Panc1 (cell line): ENCODE measurements around the gene PDE6A. TPM values are rescaled to one million over a fixed set of nuclear protein-coding genes. Genes with fewer than 3 reads are reported as not detected.

Experiments
- ATAC-seq: fragments of 200-7000 bp; cut with Tn5 transposase; 2 replicates; pipeline ENCODE4 v1.9.1; 2020; ENCODE audit warnings: mild to moderate bottlenecking, moderate library complexity
- BruUV-seq: library from RNA; stranded (reverse); fragments of 400-500 nt; replicated peaks from 2 replicates; lab custom pipeline; 2021; lab: Mats Ljungman, UMichigan
- CTCF ChIA-PET: fragments of 300-600 bp; sonication (Branson Sonifier 250); formaldehyde crosslinking; loops from one replicate; lab custom pipeline; 2022; ENCODE audit warnings: antibody characterized with exemption; lab: Charles Lee
- POLR2A ChIA-PET: fragments of 300-600 bp; sonication (Branson Sonifier 250); formaldehyde crosslinking; loops from one replicate; lab custom pipeline; 2022; ENCODE audit warnings: antibody characterized with exemption; lab: Charles Lee
- DNase-seq: peaks from one replicate; pipeline ENCODE4 v3.0.0-alpha.2; 2010; ENCODE audit warnings: low read depth, low spot score
- H3K27ac ChIP-seq: 2 replicates; pipeline ENCODE4 v1.5.1; 2011; ENCODE audit warnings: mild to moderate bottlenecking, low read length, inconsistent platforms
- H3K27me3 ChIP-seq: fragments of 200-500 bp; sonication (Bioruptor generic); 2 replicates; pipeline ENCODE4 v1.6.0; 2014; ENCODE audit warnings: low read length, inconsistent platforms; ENCODE audit not compliant: control insufficient read depth, insufficient read depth
- H3K36me3 ChIP-seq: fragments of 200-500 bp; sonication (Bioruptor generic); 2 replicates; pipeline ENCODE4 v1.5.1; 2014; ENCODE audit warnings: inconsistent platforms, mild to moderate bottlenecking, low read length, moderate library complexity; ENCODE audit not compliant: control insufficient read depth, insufficient read depth
- H3K4me1 ChIP-seq: 2 replicates; pipeline ENCODE4 v1.5.1; 2011; ENCODE audit warnings: inconsistent platforms, mild to moderate bottlenecking, low read length, moderate library complexity; ENCODE audit not compliant: control insufficient read depth, insufficient read depth
- H3K4me3 ChIP-seq, 2 experiments: 2 replicates each; pipeline ENCODE4 v1.5.1; 2011 to 2012; ENCODE audit warnings: low read depth in 2 of 2, low read length in 2 of 2, mild to moderate bottlenecking in 2 of 2, inconsistent platforms in 1 of 2, moderate library complexity in 1 of 2
- H3K9me3 ChIP-seq: fragments of 200-500 bp; sonication (Bioruptor generic); 2 replicates; pipeline ENCODE4 v1.5.1; 2014; ENCODE audit warnings: low read depth, mild to moderate bottlenecking, inconsistent platforms, low read length, moderate library complexity; ENCODE audit not compliant: control insufficient read depth, insufficient read depth
- POLR2AphosphoS5 ChIP-seq: IDR thresholded peaks from 2 replicates; pipeline ENCODE4 v1.6.1; 2012; ENCODE audit warnings: mild to moderate bottlenecking, low read depth, low read length, moderate library complexity
- REST ChIP-seq, 2 experiments: IDR thresholded peaks; 2 replicates each; pipeline ENCODE4 v1.6.1; 2011 to 2012; ENCODE audit warnings: low read depth in 2 of 2, control low read depth in 1 of 2, low read length in 1 of 2, mild to moderate bottlenecking in 1 of 2, moderate library complexity in 1 of 2; ENCODE audit not compliant: insufficient read depth in 1 of 2
- SIN3A ChIP-seq: IDR thresholded peaks from 2 replicates; pipeline ENCODE4 v1.6.1; 2012; ENCODE audit warnings: low read depth, mild to moderate bottlenecking, low read length, moderate library complexity, borderline replicate concordance; ENCODE audit not compliant: insufficient read depth
- TCF7L2 ChIP-seq: IDR thresholded peaks from 2 replicates; pipeline ENCODE4 v1.6.1; 2011; ENCODE audit warnings: mild to moderate bottlenecking, low read depth, low read length, inconsistent platforms
- in situ Hi-C: cut with HindIII; loops from 2 replicates; pipeline ENCODE4 v1.10.0; 2016; ENCODE audit warnings: low sequenced_read_pairs, low pct_unique_long_range_greater_than_20kb
- intact Hi-C: fragments of 100-400 bp; cut with micrococcal nuclease; formaldehyde crosslinking; loops from one replicate; pipeline ENCODE4 v1.10.0; 2022; ENCODE audit not compliant: unreplicated experiment
- total RNA-seq: library from RNA; stranded (reverse); gene quantifications from one replicate; pipeline ENCODE4 v1.2.1, GENCODE V29; 2021; ENCODE audit not compliant: unreplicated experiment
- TF ChIP-seq, protein P1 (sequence below): fragments of 450-650 bp; IDR thresholded peaks from 2 replicates; pipeline ENCODE4 v1.5.1; 2017; ENCODE audit warnings: mild to moderate bottlenecking

The PDE6A gene
- total RNA-seq, 1 experiment from 2014 or later = 0.33 TPM

DNA sequence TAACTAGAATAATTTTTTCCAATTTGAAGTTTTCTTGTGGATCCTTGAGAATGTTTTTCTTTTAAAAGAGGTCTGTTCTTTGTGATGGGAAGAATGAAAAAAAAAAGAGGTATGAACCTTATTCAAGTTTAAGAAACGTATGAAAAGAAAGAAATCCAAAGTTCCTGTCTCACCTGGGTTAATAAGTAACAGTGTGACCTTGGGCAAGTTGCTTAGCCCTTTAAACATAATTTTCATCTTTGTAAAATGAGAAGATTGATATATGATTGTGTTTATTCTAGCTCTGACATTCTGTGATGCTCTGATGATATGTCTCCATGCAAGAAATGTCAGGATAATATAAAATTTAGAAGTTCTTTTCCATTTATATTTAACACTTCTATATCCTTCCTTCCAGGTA lies 35.3 kb upstream of the PDE6A start:
- H3K27me3 ChIP-seq = no peaks in the 10 kb centered on the region
- in situ Hi-C loops = no loop called here
- H3K27ac ChIP-seq = no peak overlapping the region
- ChIA-PET POLR2A (no interaction called here), CTCF (no interaction called here)
- H3K4me1 ChIP-seq = peaks cover 3% of the 10 kb centered on the region; the same call in 1 of the 2 replicates
- no peak for ATAC-seq
- BruUV-seq = no TSS peak
- DNase-seq = no peak
- H3K4me3 ChIP-seq = no peak overlapping the region
- H3K36me3 ChIP-seq = peaks cover 31% of the 10 kb centered on the region
- H3K9me3 ChIP-seq = no peaks in the 10 kb centered on the region
- TF ChIP-seq TCF7L2 = no peak
- no peak for TF ChIP-seq REST (IDR thresholded peaks at IDR 0.05; ENCODE audit: insufficient read depth in 1 of 2, low read depth in 2 of 2, low read length in 1 of 2)
- TF ChIP-seq POLR2AphosphoS5 = no peak
- TF ChIP-seq SIN3A = no peak
- TF ChIP-seq, protein P1, sequence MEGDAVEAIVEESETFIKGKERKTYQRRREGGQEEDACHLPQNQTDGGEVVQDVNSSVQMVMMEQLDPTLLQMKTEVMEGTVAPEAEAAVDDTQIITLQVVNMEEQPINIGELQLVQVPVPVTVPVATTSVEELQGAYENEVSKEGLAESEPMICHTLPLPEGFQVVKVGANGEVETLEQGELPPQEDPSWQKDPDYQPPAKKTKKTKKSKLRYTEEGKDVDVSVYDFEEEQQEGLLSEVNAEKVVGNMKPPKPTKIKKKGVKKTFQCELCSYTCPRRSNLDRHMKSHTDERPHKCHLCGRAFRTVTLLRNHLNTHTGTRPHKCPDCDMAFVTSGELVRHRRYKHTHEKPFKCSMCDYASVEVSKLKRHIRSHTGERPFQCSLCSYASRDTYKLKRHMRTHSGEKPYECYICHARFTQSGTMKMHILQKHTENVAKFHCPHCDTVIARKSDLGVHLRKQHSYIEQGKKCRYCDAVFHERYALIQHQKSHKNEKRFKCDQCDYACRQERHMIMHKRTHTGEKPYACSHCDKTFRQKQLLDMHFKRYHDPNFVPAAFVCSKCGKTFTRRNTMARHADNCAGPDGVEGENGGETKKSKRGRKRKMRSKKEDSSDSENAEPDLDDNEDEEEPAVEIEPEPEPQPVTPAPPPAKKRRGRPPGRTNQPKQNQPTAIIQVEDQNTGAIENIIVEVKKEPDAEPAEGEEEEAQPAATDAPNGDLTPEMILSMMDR = no peak
- intact Hi-C loops = no loop called here

DNA sequence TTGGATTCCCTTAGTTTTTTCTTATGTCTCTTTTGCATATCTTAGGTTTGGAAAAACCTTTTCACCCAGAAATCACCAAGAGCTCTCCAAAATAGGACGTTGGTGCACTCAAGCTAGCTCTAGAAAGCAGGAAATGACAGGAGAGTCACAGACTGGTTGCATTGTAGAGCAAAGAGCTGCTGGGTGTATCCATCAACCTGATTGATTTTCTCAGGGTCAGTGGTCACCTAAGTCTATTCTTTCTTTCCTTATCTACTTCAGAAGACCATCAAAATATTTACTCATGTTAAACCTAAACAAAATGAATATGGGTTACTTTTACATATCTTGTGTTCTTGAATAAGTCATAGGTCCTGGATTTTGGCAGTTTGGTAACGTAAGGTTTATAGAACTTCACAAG lies 30.8 kb upstream of the PDE6A start:
- no peaks in the 10 kb centered on the region for H3K9me3 ChIP-seq
- H3K27ac ChIP-seq = no peak overlapping the region
- intact Hi-C loops (no loop called here), in situ Hi-C loops (no loop called here)
- no TSS peak for BruUV-seq
- ChIA-PET CTCF (no interaction called here), POLR2A (no interaction called here)
- peaks cover 17% of the 10 kb centered on the region for H3K36me3 ChIP-seq
- no peak overlapping the region for H3K4me3 ChIP-seq
- TF ChIP-seq SIN3A = no peak
- TF ChIP-seq, protein P1 = no peak
- TF ChIP-seq TCF7L2 = no peak
- TF ChIP-seq REST (IDR thresholded peaks at IDR 0.05; ENCODE audit: insufficient read depth in 1 of 2, low read depth in 2 of 2, low read length in 1 of 2) = no peak
- no peak for TF ChIP-seq POLR2AphosphoS5
- H3K4me1 ChIP-seq = no peaks in the 10 kb centered on the region
- no peak for ATAC-seq
- H3K27me3 ChIP-seq = no peaks in the 10 kb centered on the region
- no peak for DNase-seq
